ENCODE results near the gene CASS4. TPM values are rescaled to one million over a fixed set of nuclear protein-coding genes. Genes with fewer than 3 reads are reported as not detected.

Gene CASS4
- total RNA-seq, 1 experiment from 2014 or later, result 0.15 TPM

DNA sequence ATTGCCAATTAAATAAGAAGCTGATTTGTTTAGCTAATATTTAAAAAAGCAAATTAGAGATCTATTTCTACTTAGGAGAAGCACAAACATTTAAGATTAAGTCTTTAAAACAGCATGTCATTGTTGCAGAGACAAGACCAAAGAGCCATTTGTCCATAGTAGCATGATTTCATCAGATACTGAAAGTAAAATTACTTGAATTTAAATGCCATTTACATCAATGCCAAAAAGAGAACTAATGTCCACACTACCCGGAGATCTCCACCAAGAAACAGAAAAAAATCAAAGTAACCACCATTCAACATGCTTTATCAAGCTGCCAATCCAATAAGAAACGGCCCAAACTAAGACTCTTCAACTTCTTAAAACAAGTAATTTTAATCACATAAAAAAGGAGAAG lies 35.7 kb upstream of the CASS4 start:
- peaks cover 51% of the 10 kb centered on the region for H3K36me3 ChIP-seq (ENCODE audit: control insufficient read depth, insufficient read depth, low read length)
- H3K27ac ChIP-seq (ENCODE audit: low read length), result no peak overlapping the region
- intact Hi-C loops (cut with micrococcal nuclease; ENCODE audit: unreplicated experiment) (no loop called here), in situ Hi-C loops (cut with HindIII; ENCODE audit: low pct_unique_long_range_greater_than_20kb, low sequenced_read_pairs) (no loop called here)
- no peaks in the 10 kb centered on the region for H3K4me1 ChIP-seq (ENCODE audit: control insufficient read depth, insufficient read depth, low read length)
- H3K27me3 ChIP-seq (ENCODE audit: control insufficient read depth, insufficient read depth, low read length), result no peaks in the 10 kb centered on the region
- TF ChIP-seq CTCF (IDR thresholded peaks at IDR 0.05) (no peak), REST (IDR thresholded peaks at IDR 0.05; ENCODE audit: insufficient read depth in 1 of 2, low read depth in 2 of 2, low read length in 1 of 2) (no peak), SIN3A (IDR thresholded peaks at IDR 0.05; ENCODE audit: borderline replicate concordance, insufficient read depth, low read depth, low read length) (no peak)
- ChIA-PET CTCF (no interaction called here), POLR2A (no interaction called here)
- H3K4me3 ChIP-seq (ENCODE audit: low read depth in 2 of 2, low read length in 2 of 2), result no peak overlapping the region
- DNase-seq (ENCODE audit: low read depth, low spot score), result no peak
- ATAC-seq, result no peak
- H3K9me3 ChIP-seq (ENCODE audit: control insufficient read depth, insufficient read depth, low read depth, low read length), result no peaks in the 10 kb centered on the region
- no TSS peak for BruUV-seq (replicated peaks)

DNA sequence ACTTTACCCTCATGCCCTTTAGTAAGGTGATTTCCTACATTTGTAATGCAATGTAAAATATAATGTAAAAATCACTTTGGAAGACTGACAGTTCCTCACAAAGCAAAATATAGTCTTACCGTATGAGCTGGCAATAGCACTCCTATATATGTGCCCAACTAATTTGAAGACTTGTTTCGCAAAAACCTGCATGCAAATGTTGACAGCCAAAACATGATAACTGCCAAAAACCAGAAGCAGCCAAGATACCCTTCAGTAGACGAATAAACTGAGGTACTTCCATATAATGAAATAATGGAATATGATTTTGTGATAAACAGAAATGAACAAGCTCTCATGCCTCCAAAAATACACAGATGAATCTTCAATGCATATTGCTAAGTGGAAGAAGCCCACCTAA lies 33.7 kb upstream of the CASS4 start:
- in situ Hi-C loops (cut with HindIII; ENCODE audit: low pct_unique_long_range_greater_than_20kb, low sequenced_read_pairs), result no loop called here
- no peaks in the 10 kb centered on the region for H3K9me3 ChIP-seq (ENCODE audit: control insufficient read depth, insufficient read depth, low read depth, low read length)
- ATAC-seq (no peak), DNase-seq (ENCODE audit: low read depth, low spot score) (no peak)
- peaks cover 44% of the 10 kb centered on the region for H3K36me3 ChIP-seq (ENCODE audit: control insufficient read depth, insufficient read depth, low read length)
- intact Hi-C loops (cut with micrococcal nuclease; ENCODE audit: unreplicated experiment), result no loop called here
- CTCF ChIA-PET, result no interaction called here
- POLR2A ChIA-PET, result no interaction called here
- no TSS peak for BruUV-seq (replicated peaks)
- no peaks in the 10 kb centered on the region for H3K27me3 ChIP-seq (ENCODE audit: control insufficient read depth, insufficient read depth, low read length)
- no peak for TF ChIP-seq POLR2AphosphoS5 (IDR thresholded peaks at IDR 0.05; ENCODE audit: low read depth, low read length)
- no peak for TF ChIP-seq REST (IDR thresholded peaks at IDR 0.05; ENCODE audit: insufficient read depth in 1 of 2, low read depth in 2 of 2, low read length in 1 of 2)
- no peak for TF ChIP-seq SIN3A (IDR thresholded peaks at IDR 0.05; ENCODE audit: borderline replicate concordance, insufficient read depth, low read depth, low read length)
- no peak for TF ChIP-seq TCF7L2 (IDR thresholded peaks at IDR 0.05; ENCODE audit: low read depth, low read length)
- no peaks in the 10 kb centered on the region for H3K4me1 ChIP-seq (ENCODE audit: control insufficient read depth, insufficient read depth, low read length)
- no peak overlapping the region for H3K27ac ChIP-seq (ENCODE audit: low read length)
- no peak overlapping the region for H3K4me3 ChIP-seq (ENCODE audit: low read depth in 2 of 2, low read length in 2 of 2)

Measured in Panc1 (cell line).